IMR-90 (cell line): ENCODE data around the gene OSCP1. TPM values are rescaled to one million over a fixed set of nuclear protein-coding genes. Genes with fewer than 3 reads are reported as not detected.

Source experiments
- ATAC-seq: fragments of 200-7000 bp; cut with Tn5 transposase; 2 replicates; pipeline ENCODE4 v1.9.1; 2020; ENCODE audit warnings: low read depth, mild to moderate bottlenecking, moderate library complexity
- BruUV-seq: library from RNA; stranded (reverse); fragments of 400-500 nt; replicated peaks from 2 replicates; lab custom pipeline; 2021; lab: Mats Ljungman, UMichigan
- CTCF ChIA-PET: fragments of 300-600 bp; formaldehyde crosslinking; extraction: SDS; loops from one replicate; lab custom pipeline; 2021; ENCODE audit warnings: antibody characterized with exemption; lab: Yijun Ruan, JAX
- POLR2A ChIA-PET: fragments of 300-600 bp; sonication (Branson Sonifier 250); formaldehyde crosslinking; loops from one replicate; lab custom pipeline; 2022; ENCODE audit warnings: antibody characterized with exemption; ENCODE audit not compliant: unreplicated experiment; lab: Charles Lee
- DNase-seq: peaks from one replicate; pipeline ENCODE4 v3.0.0; 2013
- H2AFZ ChIP-seq: replicated peaks from 2 replicates; pipeline ENCODE3; 2013; ENCODE audit warnings: low read length, mild to moderate bottlenecking; ENCODE audit not compliant: poor library complexity
- H2AK5ac ChIP-seq: 2 replicates; pipeline ENCODE4 v1.6.1; 2013; ENCODE audit warnings: low read depth, low read length, inconsistent platforms
- H2AK9ac ChIP-seq: replicated peaks from 2 replicates; pipeline ENCODE3; 2013; ENCODE audit warnings: mild to moderate bottlenecking, low read depth, low read length, moderate library complexity; ENCODE audit not compliant: poor library complexity
- H2BK120ac ChIP-seq: 2 replicates; pipeline ENCODE4 v1.6.1; 2013; ENCODE audit warnings: low read depth, low read length, inconsistent platforms
- H2BK15ac ChIP-seq: 3 replicates; pipeline ENCODE4 v1.6.1; 2013; ENCODE audit warnings: low read depth, low read length, inconsistent platforms
- H2BK20ac ChIP-seq: 2 replicates; pipeline ENCODE4 v1.6.1; 2013; ENCODE audit warnings: low read depth, mild to moderate bottlenecking, inconsistent platforms, low read length, moderate library complexity
- H2BK5ac ChIP-seq: 2 replicates; pipeline ENCODE4 v1.6.1; 2013; ENCODE audit warnings: mild to moderate bottlenecking, low read depth, low read length, inconsistent platforms; ENCODE audit not compliant: poor library complexity, severe bottlenecking
- H3K14ac ChIP-seq: replicated peaks from 2 replicates; pipeline ENCODE4 v1.6.1; 2013; ENCODE audit warnings: low read depth, low read length, inconsistent platforms
- H3K18ac ChIP-seq: 2 replicates; pipeline ENCODE4 v1.6.1; 2013; ENCODE audit warnings: low read depth, low read length, control low read depth
- H3K23ac ChIP-seq: 2 replicates; pipeline ENCODE4 v1.6.1; 2013; ENCODE audit warnings: low read depth, low read length, inconsistent platforms
- H3K27ac ChIP-seq: 2 replicates; pipeline ENCODE4 v1.5.1; 2013; ENCODE audit warnings: mild to moderate bottlenecking, control low read depth, low read length; ENCODE audit not compliant: insufficient read depth
- H3K27me3 ChIP-seq: 2 replicates; pipeline ENCODE4 v1.6.1; 2013; ENCODE audit warnings: low read length; ENCODE audit not compliant: control insufficient read depth, insufficient read depth
- H3K36me3 ChIP-seq: 2 replicates; pipeline ENCODE4 v1.6.1; 2013; ENCODE audit warnings: low read length, mixed read lengths; ENCODE audit not compliant: control insufficient read depth, insufficient read depth
- H3K4ac ChIP-seq: 2 replicates; pipeline ENCODE4 v1.6.1; 2013; ENCODE audit warnings: low read depth, low read length, inconsistent platforms
- H3K4me1 ChIP-seq: 2 replicates; pipeline ENCODE4 v1.6.1; 2013; ENCODE audit warnings: low read length, mixed read lengths; ENCODE audit not compliant: control insufficient read depth, insufficient read depth
- H3K4me2 ChIP-seq: 2 replicates; pipeline ENCODE4 v1.6.1; 2013; ENCODE audit warnings: low read depth, mild to moderate bottlenecking, control low read depth, low read length, moderate library complexity
- H3K4me3 ChIP-seq: 2 replicates; pipeline ENCODE4 v1.5.1; 2013; ENCODE audit warnings: low read depth, mild to moderate bottlenecking, control low read depth, low read length, moderate library complexity; ENCODE audit not compliant: insufficient read depth
- H3K56ac ChIP-seq: 2 replicates; pipeline ENCODE4 v1.6.1; 2013; ENCODE audit warnings: low read length, inconsistent platforms; ENCODE audit not compliant: insufficient read depth; ENCODE audit errors: extremely low read depth
- H3K79me1 ChIP-seq, 2 experiments: 2 replicates each; pipeline ENCODE4 v1.6.1; 2013; ENCODE audit warnings: low read length in 2 of 2, inconsistent platforms in 1 of 2, low read depth in 1 of 2
- H3K9ac ChIP-seq: 2 replicates; pipeline ENCODE4 v1.6.1; 2013; ENCODE audit warnings: low read depth, low read length, control low read depth
- H3K9me1 ChIP-seq: 2 replicates; pipeline ENCODE4 v1.6.1; 2013; ENCODE audit warnings: low read length, inconsistent platforms; ENCODE audit not compliant: insufficient read depth
- H3K9me3 ChIP-seq: 2 replicates; pipeline ENCODE4 v1.6.1; 2013; ENCODE audit warnings: low read length; ENCODE audit not compliant: control insufficient read depth, insufficient read depth
- H4K20me1 ChIP-seq: 2 replicates; pipeline ENCODE4 v1.6.1; 2013; ENCODE audit warnings: low read length, inconsistent platforms; ENCODE audit not compliant: insufficient read depth
- H4K5ac ChIP-seq: 2 replicates; pipeline ENCODE4 v1.6.1; 2013; ENCODE audit warnings: mild to moderate bottlenecking, low read depth, low read length, control low read depth
- H4K8ac ChIP-seq, 2 experiments: 2 replicates each; pipeline ENCODE4 v1.6.1; 2013; ENCODE audit warnings: low read depth in 2 of 2, low read length in 2 of 2, control low read depth in 1 of 2, inconsistent platforms in 1 of 2
- H4K91ac ChIP-seq: 2 replicates; pipeline ENCODE4 v1.6.1; 2013; ENCODE audit warnings: low read depth, low read length, inconsistent platforms; ENCODE audit not compliant: insufficient read depth
- MAZ ChIP-seq: IDR thresholded peaks from 2 replicates; pipeline ENCODE4 v1.6.1; 2012; ENCODE audit warnings: low read depth, mild to moderate bottlenecking, low read length, improper control_type of control experiment, moderate library complexity, borderline replicate concordance
- MXI1 ChIP-seq: IDR thresholded peaks from 2 replicates; pipeline ENCODE4 v1.6.1; 2012; ENCODE audit warnings: low read depth, mild to moderate bottlenecking, low read length, moderate library complexity, borderline replicate concordance
- POLR2A ChIP-seq: IDR thresholded peaks from 2 replicates; pipeline ENCODE4 v1.6.1; 2012; ENCODE audit warnings: mild to moderate bottlenecking, low read depth, low read length
- RAD21 ChIP-seq: IDR thresholded peaks from 2 replicates; pipeline ENCODE4 v1.6.1; 2012; ENCODE audit warnings: low read length, improper control_type of control experiment
- SMC3 ChIP-seq: fragments of 150-350 bp; IDR thresholded peaks from 2 replicates; pipeline ENCODE4 v1.6.1; 2016; ENCODE audit warnings: low read depth, mild to moderate bottlenecking, antibody characterized with exemption, low read length, moderate library complexity
- WGBS, 2 experiments: methylation state at CpG; one replicate each; pipeline versions ENCODE4 v1.1.5 to v1.1.7; 2013; ENCODE audit warnings: missing lambda C conversion rate in 2 of 2; ENCODE audit not compliant: insufficient read length in 1 of 2; ENCODE audit errors: extremely low coverage in 2 of 2; 5-methylcytosine and 5-hydroxymethylcytosine counted together
- dilution Hi-C: fragments of 300-500 bp; cut with HindIII; formaldehyde crosslinking; loops from one replicate; pipeline ENCODE4 v1.14.3; 2018; ENCODE audit warnings: low sequenced_read_pairs; ENCODE audit not compliant: unreplicated experiment
- in situ Hi-C: fragments of 300-500 bp; cut with MboI; formaldehyde crosslinking; loops from 3 replicates; pipeline ENCODE4 v1.14.3; 2019; ENCODE audit warnings: low sequenced_read_pairs, inconsistent platforms, mixed read lengths
- intact Hi-C: fragments of 100-400 bp; cut with micrococcal nuclease; formaldehyde crosslinking; loops from 2 replicates; pipeline ENCODE4 v1.10.0; 2022
- polyA plus RNA-seq, 3 experiments: library from polyadenylated mRNA; depleted of rRNA; stranded (reverse); fragments of >200 nt; gene quantifications; 2 replicates each; pipeline ENCODE4 v1.2.3, GENCODE V29; 2012; ENCODE audit warnings: low replicate concordance in 1 of 3
- total RNA-seq: library from RNA; depleted of rRNA; stranded (reverse); fragments of >200 nt; gene quantifications from 2 replicates; pipeline ENCODE4 v1.2.3, GENCODE V29; 2012

OSCP1 gene
- total and polyA plus RNA-seq, 2 of the 4 experiments (the other 2 are of a cell fraction), result 7.8 to 11.8 TPM

- Histone ChIP-seq H3K27me3 (no peaks in the 10 kb centered on the region), H3K4me3 (peak within 1 kb of the TSS; percentile 96), H4K8ac (peak within 1 kb of the TSS; percentile 56 to 97), H4K91ac (peak within 1 kb of the TSS; percentile 97), H2BK120ac (peak within 1 kb of the TSS; percentile 93), H3K4ac (peak within 1 kb of the TSS; percentile 99), H3K4me1 (peaks cover 20% of the 10 kb centered on the region), H3K9me3 (no peaks in the 10 kb centered on the region), H3K9ac (peak within 1 kb of the TSS; percentile 93), H2BK15ac (peak within 1 kb of the TSS; percentile 80), H3K56ac (peak within 1 kb of the TSS; percentile 100), H3K9me1 (peaks cover 27% of the 10 kb centered on the region), H2AK9ac (peak within 1 kb of the TSS; percentile 100), H3K4me2 (peak within 1 kb of the TSS; percentile 96), H3K79me1 (peaks cover 9 to 64% of the 10 kb centered on the region in 2 experiments; a peak in 3 of 4 replicates), H2AK5ac (peak within 1 kb of the TSS; percentile 97), H3K23ac (peak within 1 kb of the TSS; percentile 98), H4K20me1 (peaks cover 44% of the 10 kb centered on the region), H4K5ac (peak within 1 kb of the TSS; percentile 61), H2AFZ (peak within 1 kb of the TSS; percentile 88), H3K36me3 (peaks cover 4% of the 10 kb centered on the region), H2BK20ac (peak within 1 kb of the TSS; percentile 94), H3K27ac (peak within 1 kb of the TSS; percentile 94), H2BK5ac (peak within 1 kb of the TSS; percentile 94), H3K14ac (peak within 1 kb of the TSS; percentile 95), H3K18ac (peak within 1 kb of the TSS; percentile 83)
- TF ChIP-seq MXI1 (peak; percentile 16; the same call in 1 of the 2 replicates), POLR2A (no peak; the same call in none of the 2 replicates), RAD21 (no peak), SMC3 (no peak), MAZ (peak; percentile 87; the same call in 1 of the 2 replicates)
- ATAC-seq, result peak; percentile 87
- in situ Hi-C loops (no loop called here), dilution Hi-C loops (no loop called here), intact Hi-C loops (loop anchor here (5.0 kb wide), 2 partner anchors 37 to 63 kb away; partner anchors contain the start of gene EVA1B)
- 0% methylated on average over 5 of the region's 82 CpGs; no CpG with 5 or more reads in 1 of the 2 experiments for WGBS, 2 experiments
- peak; percentile 100 for DNase-seq
- no TSS peak for BruUV-seq
- ChIA-PET POLR2A (interaction anchor here (0.8 to 1.4 kb wide), 5 partner anchors 15 to 236 kb away, joined by 3 to 6 read pairs (median 4); partner anchors contain the start of genes EVA1B and TRAPPC3), CTCF (interaction anchor here (0.6 to 1.9 kb wide), 4 partner anchors 12 to 43 kb away, joined by 3 to 10 read pairs (median 4); no protein-coding TSS in a partner anchor)
These were observed 64.6 kb downstream of the OSCP1 start, which contains the start of gene STK40 for GRCh38 chr1:36385410-36386264. Gene STK40 (minus strand): TSS chr1:36385924. CDS start chr1:36361332, 24,592 bp downstream.
